GM12878 (cell line): Measurements from ENCODE around the gene FMN2. TPM values are rescaled to one million over a fixed set of nuclear protein-coding genes. Genes with fewer than 3 reads are reported as not detected.

ENCODE experiments used
- CBX5 ChIP-seq: sonication (generic); IDR thresholded peaks from 2 replicates; pipeline ENCODE4 v1.6.1; 2016; ENCODE audit warnings: low read depth, moderate library complexity, mild to moderate bottlenecking, inconsistent platforms
- CREB1 ChIP-seq: IDR thresholded peaks from 2 replicates; pipeline ENCODE4 v1.6.1; 2012; ENCODE audit warnings: low read depth, mild to moderate bottlenecking, inconsistent platforms
- HSF1 ChIP-seq: fragments of 150-350 bp; IDR thresholded peaks from 2 replicates; pipeline ENCODE4 v1.6.1; 2014; ENCODE audit warnings: mild to moderate bottlenecking, low read depth, low read length
- MEF2B ChIP-seq: fragments of 450-650 bp; IDR thresholded peaks from 2 replicates; pipeline ENCODE4 v1.6.1; 2018; ENCODE audit warnings: mild to moderate bottlenecking, moderate library complexity; ENCODE audit not compliant: partially characterized antibody, poor library complexity, severe bottlenecking
- NFXL1 ChIP-seq: fragments of 450-650 bp; IDR thresholded peaks from 2 replicates; pipeline ENCODE4 v1.6.1; 2017; ENCODE audit warnings: antibody characterized with exemption, mild to moderate bottlenecking, borderline replicate concordance
- PAX5 ChIP-seq: IDR thresholded peaks from 2 replicates; pipeline ENCODE4 v1.6.1; 2011; ENCODE audit warnings: low read depth, low read length, borderline replicate concordance
- POLR2AphosphoS5 ChIP-seq: IDR thresholded peaks from 2 replicates; pipeline ENCODE4 v1.6.1; 2011; ENCODE audit warnings: mild to moderate bottlenecking, low read length, inconsistent platforms
- RB1 ChIP-seq: fragments of 450-650 bp; formaldehyde crosslinking; IDR thresholded peaks from 2 replicates; pipeline ENCODE4 v1.6.1; 2017; ENCODE audit warnings: mild to moderate bottlenecking, borderline replicate concordance
- SIX5 ChIP-seq: IDR thresholded peaks from 2 replicates; pipeline ENCODE4 v1.6.1; 2011; ENCODE audit warnings: mild to moderate bottlenecking, low read depth, low read length, moderate library complexity; ENCODE audit not compliant: severe bottlenecking
- YY1 ChIP-seq: IDR thresholded peaks from 2 replicates; pipeline ENCODE4 v1.6.1; 2011; ENCODE audit warnings: low read depth, mild to moderate bottlenecking, low read length
- ZNF622 ChIP-seq: fragments of 450-650 bp; IDR thresholded peaks from 2 replicates; pipeline ENCODE4 v1.6.1; 2017; ENCODE audit warnings: mild to moderate bottlenecking, inconsistent platforms
- polyA plus RNA-seq, 11 experiments: library from polyadenylated mRNA; depleted of rRNA in 4 of 11; unstranded in 6 of 11; stranded (reverse) in 5 of 11; fragments of >200 nt; fragmentation: Nextera tagmentation in 4 of 11; fragmentation: Illumina TruSeq in 1 of 11; extraction: Ambion mirVana in 4 of 11; extraction: Trizol in 1 of 11; gene quantifications; 1 replicate in 1 of 11; 2 replicates in 10 of 11; pipeline versions ENCODE4 v1.2.1 to v1.2.3, GENCODE V29; 2011 to 2016; ENCODE audit warnings: inconsistent platforms in 2 of 11, missing spikeins in 2 of 11, low read depth in 1 of 11
- total RNA-seq, 4 experiments: library from RNA; depleted of rRNA in 3 of 4; stranded (reverse); fragments of >200 nt in 3 of 4; fragmentation: Illumina TruSeq in 1 of 4; extraction: Trizol in 1 of 4; gene quantifications; 2 replicates each; pipeline versions ENCODE4 v1.2.1 to v1.2.3, GENCODE V29; 2013 to 2021
- TF ChIP-seq, protein P1 (sequence below): IDR thresholded peaks from 2 replicates; pipeline ENCODE4 v1.6.1; 2011; ENCODE audit warnings: low read depth, mild to moderate bottlenecking, low read length, moderate library complexity, borderline replicate concordance; ENCODE audit errors: extremely low read depth
- TF ChIP-seq, protein P2 (sequence below): IDR thresholded peaks from 2 replicates; pipeline ENCODE4 v1.6.1; 2011; ENCODE audit warnings: low read depth, low read length, improper control_type of control experiment, borderline replicate concordance

The FMN2 gene
- total and polyA plus RNA-seq, 10 of the 15 experiments (the other 5 are each of a cell fraction or from before 2014, with no cell fraction given): 0.60 TPM; not detected in 9

DNA sequence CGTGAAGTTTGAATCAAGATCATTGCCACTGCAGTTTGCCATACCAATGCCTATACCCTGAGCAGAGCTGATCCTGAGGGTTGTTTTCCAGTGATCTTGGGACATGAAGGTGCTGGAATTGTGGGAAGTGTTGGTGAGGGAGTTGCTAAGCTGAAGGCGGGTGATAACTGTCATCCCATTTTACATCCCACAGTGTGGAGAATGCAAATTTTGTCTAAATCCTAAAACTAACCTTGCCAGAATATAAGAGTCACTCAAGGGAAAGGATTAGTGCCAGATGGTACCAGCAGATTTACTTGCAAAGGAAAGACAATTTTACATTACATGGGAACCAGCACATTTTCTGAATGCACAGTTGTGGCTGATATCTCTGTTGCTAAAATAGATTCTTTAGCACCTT, 78.6 kb downstream of the FMN2 start (continued):
- TF ChIP-seq ZNF622 (no peak), CBX5 (no peak), HSF1 (no peak), POLR2AphosphoS5 (no peak), CREB1 (no peak), NFXL1 (no peak), RB1 (no peak), YY1 (no peak), MEF2B (no peak), SIX5 (no peak), PAX5 (no peak)
- TF ChIP-seq, protein P1, sequence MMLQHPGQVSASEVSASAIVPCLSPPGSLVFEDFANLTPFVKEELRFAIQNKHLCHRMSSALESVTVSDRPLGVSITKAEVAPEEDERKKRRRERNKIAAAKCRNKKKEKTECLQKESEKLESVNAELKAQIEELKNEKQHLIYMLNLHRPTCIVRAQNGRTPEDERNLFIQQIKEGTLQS: no peak
- TF ChIP-seq, protein P2, sequence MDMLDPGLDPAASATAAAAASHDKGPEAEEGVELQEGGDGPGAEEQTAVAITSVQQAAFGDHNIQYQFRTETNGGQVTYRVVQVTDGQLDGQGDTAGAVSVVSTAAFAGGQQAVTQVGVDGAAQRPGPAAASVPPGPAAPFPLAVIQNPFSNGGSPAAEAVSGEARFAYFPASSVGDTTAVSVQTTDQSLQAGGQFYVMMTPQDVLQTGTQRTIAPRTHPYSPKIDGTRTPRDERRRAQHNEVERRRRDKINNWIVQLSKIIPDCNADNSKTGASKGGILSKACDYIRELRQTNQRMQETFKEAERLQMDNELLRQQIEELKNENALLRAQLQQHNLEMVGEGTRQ: no peak
- TF ChIP-seq, all 136 proteins: peak for 0
